Subcutaneous abdominal adipose tissue (tissue), 5 donors: ENCODE measurements around the gene ERC1.

Experiments
- H3K27ac ChIP-seq: one replicate; pipeline ENCODE4 v1.7.0; 2013; ENCODE audit warnings: low read depth, mild to moderate bottlenecking, inconsistent platforms, low read length, moderate library complexity
- H3K27me3 ChIP-seq, 5 donors: one replicate each; pipeline ENCODE4 v1.7.0; 2013; ENCODE audit warnings: low read length in 5 of 5, inconsistent platforms in 1 of 5; ENCODE audit not compliant: control insufficient read depth in 5 of 5, insufficient read depth in 4 of 5
- H3K36me3 ChIP-seq, 5 donors: one replicate each; pipeline ENCODE4 v1.7.0; 2013; ENCODE audit warnings: low read length in 5 of 5; ENCODE audit not compliant: control insufficient read depth in 5 of 5, insufficient read depth in 5 of 5
- H3K4me1 ChIP-seq, 5 donors: one replicate each; pipeline ENCODE4 v1.7.0; 2013; ENCODE audit warnings: low read length in 5 of 5, mild to moderate bottlenecking in 3 of 5, moderate library complexity in 1 of 5; ENCODE audit not compliant: control insufficient read depth in 5 of 5, insufficient read depth in 5 of 5
- H3K4me3 ChIP-seq, 5 donors: one replicate each; pipeline ENCODE4 v1.7.0; 2013; ENCODE audit warnings: low read length in 5 of 5, low read depth in 1 of 5
- H3K9ac ChIP-seq, 5 donors: one replicate each; pipeline ENCODE4 v1.7.0; 2013; ENCODE audit warnings: low read length in 5 of 5, mild to moderate bottlenecking in 4 of 5, moderate library complexity in 3 of 5
- H3K9me3 ChIP-seq, 5 donors: one replicate each; pipeline ENCODE4 v1.7.0; 2013; ENCODE audit warnings: low read length in 5 of 5; ENCODE audit not compliant: control insufficient read depth in 5 of 5
- donor health status: healthy.
- donor health status: healthy.
- donor health status: healthy.
- donor health status: healthy.
- donor health status: healthy.

The ERC1 gene

GRCh38 chr12:1373901-1374735 lies 383.1 kb downstream of the ERC1 start:
- H3K4me3 ChIP-seq, result no peak overlapping the region
- no peak overlapping the region for H3K9ac ChIP-seq
- H3K27ac ChIP-seq, result no peak overlapping the region
- H3K27me3 ChIP-seq, result no peaks in the 10 kb centered on the region
- H3K9me3 ChIP-seq, result no peaks in the 10 kb centered on the region
- H3K4me1 ChIP-seq, result peaks cover 0 to 13% (median 4%) of the 10 kb centered on the region in 5 donors
- peaks cover 3 to 18% (median 11%) of the 10 kb centered on the region in 5 donors for H3K36me3 ChIP-seq

GRCh38 chr12:1375323-1375722 lies 384.3 kb downstream of the ERC1 start:
- peaks cover 0 to under 1% (median 0%) of the 10 kb centered on the region in 5 donors for H3K4me1 ChIP-seq
- H3K9ac ChIP-seq, result no peak overlapping the region
- no peaks in the 10 kb centered on the region for H3K9me3 ChIP-seq
- peaks cover 8 to 28% (median 15%) of the 10 kb centered on the region in 5 donors for H3K36me3 ChIP-seq
- no peak overlapping the region for H3K27ac ChIP-seq
- no peak overlapping the region for H3K4me3 ChIP-seq
- H3K27me3 ChIP-seq, result no peaks in the 10 kb centered on the region

GRCh38 chr12:1377117-1377516 lies 386.1 kb downstream of the ERC1 start:
- Histone ChIP-seq H3K4me3 (no peak overlapping the region), H3K27me3 (no peaks in the 10 kb centered on the region), H3K4me1 (no peaks in the 10 kb centered on the region), H3K9ac (no peak overlapping the region), H3K9me3 (no peaks in the 10 kb centered on the region), H3K36me3 (peaks cover 8 to 30% (median 19%) of the 10 kb centered on the region in 5 donors), H3K27ac (no peak overlapping the region)

GRCh38 chr12:1377681-1378080 lies 386.7 kb downstream of the ERC1 start:
- Histone ChIP-seq H3K27me3 (no peaks in the 10 kb centered on the region), H3K36me3 (peaks cover 8 to 30% (median 14%) of the 10 kb centered on the region in 5 donors), H3K9me3 (no peaks in the 10 kb centered on the region), H3K9ac (no peak overlapping the region), H3K27ac (no peak overlapping the region), H3K4me3 (no peak overlapping the region), H3K4me1 (no peaks in the 10 kb centered on the region)

GRCh38 chr12:1380171-1380851 lies 389.3 kb downstream of the ERC1 start:
- Histone ChIP-seq H3K27me3 (no peaks in the 10 kb centered on the region), H3K27ac (no peak overlapping the region), H3K9ac (no peak overlapping the region), H3K4me1 (no peaks in the 10 kb centered on the region), H3K4me3 (no peak overlapping the region), H3K36me3 (peaks cover 6 to 27% (median 12%) of the 10 kb centered on the region in 5 donors), H3K9me3 (no peaks in the 10 kb centered on the region)

GRCh38 chr12:1382151-1382550 lies 391.1 kb downstream of the ERC1 start:
- Histone ChIP-seq H3K36me3 (peaks cover 4 to 16% (median 8%) of the 10 kb centered on the region in 5 donors), H3K9ac (no peak overlapping the region)

GRCh38 chr12:1382826-1383225 lies 391.8 kb downstream of the ERC1 start:
- Histone ChIP-seq H3K4me1 (no peaks in the 10 kb centered on the region), H3K9ac (no peak overlapping the region), H3K9me3 (no peaks in the 10 kb centered on the region), H3K27me3 (no peaks in the 10 kb centered on the region), H3K27ac (no peak overlapping the region), H3K4me3 (no peak overlapping the region), H3K36me3 (peaks cover 0 to 16% (median 8%) of the 10 kb centered on the region in 5 donors)

More at GRCh38 chr12:1382151-1382550, 391.1 kb downstream of the ERC1 start:
- H3K9me3 ChIP-seq, result no peaks in the 10 kb centered on the region
- H3K4me3 ChIP-seq, result no peak overlapping the region
- H3K27me3 ChIP-seq, result no peaks in the 10 kb centered on the region
- H3K4me1 ChIP-seq, result no peaks in the 10 kb centered on the region
- no peak overlapping the region for H3K27ac ChIP-seq

GRCh38 chr12:1383758-1384157 lies 392.7 kb downstream of the ERC1 start:
- no peak overlapping the region for H3K9ac ChIP-seq
- peaks cover 0 to 16% (median 8%) of the 10 kb centered on the region in 5 donors for H3K36me3 ChIP-seq
- H3K27ac ChIP-seq, result no peak overlapping the region
- H3K4me1 ChIP-seq, result no peaks in the 10 kb centered on the region
- H3K27me3 ChIP-seq, result no peaks in the 10 kb centered on the region
- no peaks in the 10 kb centered on the region for H3K9me3 ChIP-seq
- H3K4me3 ChIP-seq, result no peak overlapping the region

GRCh38 chr12:1384910-1385309 lies 393.9 kb downstream of the ERC1 start:
- peaks cover 0 to 10% (median 7%) of the 10 kb centered on the region in 5 donors for H3K36me3 ChIP-seq
- no peaks in the 10 kb centered on the region for H3K4me1 ChIP-seq
- no peaks in the 10 kb centered on the region for H3K9me3 ChIP-seq
- H3K27me3 ChIP-seq, result no peaks in the 10 kb centered on the region
- no peak overlapping the region for H3K4me3 ChIP-seq
- no peak overlapping the region for H3K9ac ChIP-seq
- no peak overlapping the region for H3K27ac ChIP-seq

GRCh38 chr12:1391722-1392121 lies 400.7 kb downstream of the ERC1 start:
- Histone ChIP-seq H3K4me1 (no peaks in the 10 kb centered on the region), H3K27me3 (no peaks in the 10 kb centered on the region), H3K9ac (no peak overlapping the region), H3K4me3 (no peak overlapping the region), H3K9me3 (peaks cover 0 to 12% (median 9%) of the 10 kb centered on the region in 5 donors), H3K36me3 (peaks cover 0 to 12% (median 0%) of the 10 kb centered on the region in 5 donors), H3K27ac (no peak overlapping the region)
